K562 (cell line): Measurements from ENCODE around the gene HEXIM2. TPM values are rescaled to one million over a fixed set of nuclear protein-coding genes. Genes with fewer than 3 reads are reported as not detected.

Experiments used
- ARID3B ChIP-seq: fragments of 250-450 bp; sonication (Bioruptor Pico); IDR thresholded peaks from 2 replicates; pipeline ENCODE4 v1.4.0; 2020; ENCODE audit warnings: borderline replicate concordance
- CEBPB ChIP-seq: fragments of 450-650 bp; IDR thresholded peaks from 2 replicates; pipeline ENCODE4 v1.6.1; 2016; ENCODE audit warnings: missing genetic modification characterization, missing compliant biosample characterization
- CREB3L1 ChIP-seq: fragments of 450-650 bp; IDR thresholded peaks from 2 replicates; pipeline ENCODE4 v1.6.1; 2014; ENCODE audit warnings: low read depth, mild to moderate bottlenecking, moderate library complexity, borderline replicate concordance
- DEAF1 ChIP-seq: fragments of 450-650 bp; formaldehyde crosslinking; IDR thresholded peaks from 2 replicates; pipeline ENCODE4 v1.4.0; 2020; ENCODE audit warnings: mild to moderate bottlenecking, moderate library complexity
- HOXB6 ChIP-seq: fragments of 250-450 bp; sonication (Bioruptor Pico); IDR thresholded peaks from 2 replicates; pipeline ENCODE4 v1.5.1; 2022; ENCODE audit warnings: mild to moderate bottlenecking, borderline replicate concordance
- ID3 ChIP-seq, 2 experiments: fragments of 250-450 bp in 1 of 2; fragments of 450-650 bp in 1 of 2; sonication (Bioruptor Pico) in 1 of 2; IDR thresholded peaks; 2 replicates each; pipeline versions ENCODE4 v1.6.1 to v1.8.0; 2016 to 2021; ENCODE audit warnings: mild to moderate bottlenecking in 2 of 2, moderate library complexity in 2 of 2, missing compliant biosample characterization in 1 of 2, missing genetic modification characterization in 1 of 2
- NCOA1 ChIP-seq: fragments of 450-650 bp; IDR thresholded peaks from 2 replicates; pipeline ENCODE4 v1.6.1; 2016; ENCODE audit warnings: low read depth
- RBM22 ChIP-seq: fragments of 200-400 bp; formaldehyde crosslinking; IDR thresholded peaks from 2 replicates; pipeline ENCODE4 v1.6.1; 2018; ENCODE audit warnings: low read length, low read depth; ENCODE audit not compliant: poor library complexity, severe bottlenecking
- SIN3B ChIP-seq: fragments of 450-650 bp; IDR thresholded peaks from 2 replicates; pipeline ENCODE4 v1.6.1; 2017; ENCODE audit warnings: low read depth, mild to moderate bottlenecking, moderate library complexity
- SP1 ChIP-seq: sonication (generic); formaldehyde crosslinking; IDR thresholded peaks from 2 replicates; pipeline ENCODE4 v1.8.1; 2022; ENCODE audit warnings: mild to moderate bottlenecking, missing genetic modification reagents
- SRSF9 ChIP-seq: fragments of 200-400 bp; formaldehyde crosslinking; IDR thresholded peaks from 2 replicates; pipeline ENCODE4 v1.6.1; 2017; ENCODE audit warnings: low read depth, low read length, borderline replicate concordance
- ZBTB2 ChIP-seq: fragments of 450-650 bp; IDR thresholded peaks from 2 replicates; pipeline ENCODE4 v1.6.1; 2016; ENCODE audit warnings: antibody characterized with exemption
- ZNF639 ChIP-seq, 2 experiments: fragments of 200-800 bp in 1 of 2; sonication (Bioruptor generic) in 1 of 2; sonication (generic) in 1 of 2; formaldehyde crosslinking in 1 of 2; IDR thresholded peaks in 1 of 2; conservative IDR thresholded peaks in 1 of 2; 2 replicates each; pipeline versions ENCODE4 v1.5.0 to v1.6.1; 2016 to 2020; ENCODE audit warnings: missing compliant biosample characterization in 1 of 2, missing genetic modification characterization in 1 of 2, missing genetic modification reagents in 1 of 2
- ZNF696 ChIP-seq: fragments of 250-450 bp; sonication (Bioruptor Pico); conservative IDR thresholded peaks from 2 replicates; pipeline ENCODE4 v1.4.0; 2020; ENCODE audit warnings: mild to moderate bottlenecking, moderate library complexity
- ZNF79 ChIP-seq: fragments of 250-450 bp; sonication (Bioruptor Pico); IDR thresholded peaks from 2 replicates; pipeline ENCODE4 v1.4.0; 2020; ENCODE audit warnings: low read depth, mild to moderate bottlenecking, moderate library complexity
- polyA plus RNA-seq, 8 experiments: library from polyadenylated mRNA; depleted of rRNA in 4 of 8; stranded (reverse) in 5 of 8; unstranded in 3 of 8; fragments of >200 nt; fragmentation: Nextera tagmentation in 2 of 8; fragmentation: Illumina TruSeq in 1 of 8; extraction: Ambion mirVana in 2 of 8; extraction: Trizol in 1 of 8; gene quantifications; 2 replicates each; pipeline versions ENCODE4 v1.2.1 to v1.2.3, GENCODE V29; 2011 to 2014; ENCODE audit warnings: inconsistent platforms in 1 of 8, missing spikeins in 1 of 8
- total RNA-seq, 7 experiments: library from RNA; depleted of rRNA in 6 of 7; stranded (reverse); fragments of >200 nt in 6 of 7; fragmentation: Illumina TruSeq in 2 of 7; extraction: Trizol in 2 of 7; gene quantifications; 2 replicates each; pipeline versions ENCODE4 v1.2.1 to v1.2.3, GENCODE V29; 2011 to 2021; ENCODE audit warnings: low replicate concordance in 1 of 7

HEXIM2 gene
- total and polyA plus RNA-seq, 9 of the 15 experiments (the other 6 are each of a cell fraction or from before 2014, with no cell fraction given): 0.69 to 3.4 (median 1.1) TPM; not detected in 2

GRCh38 chr17:45161288-45162024, at the start of gene HEXIM2 (continued):
- peak; percentile 8; the same call in 1 of the 2 replicates for TF ChIP-seq DEAF1 (CRISPR knock-in tag)
- TF ChIP-seq SIN3B: 0 out of 2 replicates have a peak, but pooled peaks have one; percentile 39
- no peak; the same call in 1 of the 2 replicates for TF ChIP-seq HOXB6 (CRISPR knock-in tag)
- TF ChIP-seq RBM22: peak; percentile 83
- TF ChIP-seq CREB3L1: peak; percentile 95
- TF ChIP-seq ARID3B (CRISPR knock-in tag): no peak
- TF ChIP-seq ZNF696: no peak
- TF ChIP-seq CEBPB: no peak
- peak in 1 of 2 experiments; percentile 26; a peak in 1 of 4 replicates for TF ChIP-seq ZNF639 (CRISPR knock-in tag; conservative IDR thresholded peaks at IDR 0.05 in 1 of 2, IDR thresholded peaks at IDR 0.05 in 1 of 2)
- peak; percentile 84; the same call in 1 of the 2 replicates for TF ChIP-seq ZBTB2
- TF ChIP-seq ID3 (CRISPR knock-in tag; IDR thresholded peaks at IDR 0.05): no peak
- peak; percentile 93 for TF ChIP-seq ID3 (tag; IDR thresholded peaks at IDR 0.05)
- no peak for TF ChIP-seq SRSF9
- peak; percentile 100 for TF ChIP-seq SP1
- TF ChIP-seq ZNF79 (CRISPR knock-in tag): no peak
- 0 out of 2 replicates have a peak, but pooled peaks have one; percentile 19 for TF ChIP-seq NCOA1
